Prostate gland (tissue), 2 donors: ENCODE data around the gene CLIP1. TPM values are rescaled to one million over a fixed set of nuclear protein-coding genes. Genes with fewer than 3 reads are reported as not detected.
"Not testable (repeated sequence)": the region's sequence is repeated elsewhere in the genome, so short reads cannot be mapped to it uniquely, and the experiment has no call there.

ENCODE experiments used
- DNase-seq: peaks from one replicate; pipeline ENCODE4 v3.0.0-alpha.2; 2019; ENCODE audit warnings: low spot score
- H3K27ac ChIP-seq, 2 donors: fragments of 200-600 bp; sonication (generic); 2 replicates each; pipeline ENCODE4 v1.5.1; 2017 to 2019
- H3K27me3 ChIP-seq: fragments of 200-600 bp; sonication (generic); replicated peaks from 2 replicates; pipeline ENCODE4 v1.5.1; 2019; ENCODE audit not compliant: insufficient read depth
- H3K36me3 ChIP-seq, 2 donors: fragments of 200-600 bp; sonication (generic); 1 replicate in 1 of 2; 2 replicates in 1 of 2; pipeline versions ENCODE4 v1.5.1 to v1.8.1; 2017 to 2019
- H3K4me1 ChIP-seq: fragments of 200-600 bp; sonication (generic); replicated peaks from 2 replicates; pipeline ENCODE4 v1.5.1; 2019
- H3K4me3 ChIP-seq, 2 donors: fragments of 200-600 bp; sonication (generic); 2 replicates each; pipeline ENCODE4 v1.5.1; 2017 to 2019
- H3K9me3 ChIP-seq: fragments of 200-600 bp; sonication (generic); 2 replicates; pipeline ENCODE4 v1.5.1; 2017
- POLR2A ChIP-seq: fragments of 450-650 bp; IDR thresholded peaks from one replicate; pipeline ENCODE4 v1.6.1; 2016; ENCODE audit warnings: antibody characterized with exemption, mild to moderate bottlenecking
- POLR2AphosphoS5 ChIP-seq: sonication (generic); formaldehyde crosslinking; IDR thresholded peaks from one replicate; pipeline ENCODE4 v1.6.1; 2017; ENCODE audit warnings: antibody characterized with exemption
- WGBS: methylation state at CpG from one replicate; pipeline ENCODE4 v1.1.5; 2018; 5-methylcytosine and 5-hydroxymethylcytosine counted together
- intact Hi-C: fragments of 100-400 bp; cut with DNase I; formaldehyde crosslinking; loops from one replicate; pipeline ENCODE4 v1.14.2; 2022
- total RNA-seq, 2 donors: library from RNA; depleted of rRNA; stranded (reverse); fragments of >200 nt; gene quantifications; one replicate each; pipeline ENCODE4 v1.1.0, GENCODE V29; 2016
- TF ChIP-seq, protein P1 (sequence below), 4 experiments: fragments of 200-600 bp in 2 of 4; fragments of 450-650 bp in 2 of 4; sonication (generic) in 2 of 4; IDR thresholded peaks; 1 replicate in 3 of 4; 2 replicates in 1 of 4; pipeline ENCODE4 v1.5.1; 2016 to 2019; ENCODE audit warnings: antibody characterized with exemption in 4 of 4, mild to moderate bottlenecking in 2 of 4, moderate library complexity in 2 of 4

CLIP1 gene
- total RNA-seq, 2 donors from 2014 or later = 59.9 to 84.1 TPM

DNA sequence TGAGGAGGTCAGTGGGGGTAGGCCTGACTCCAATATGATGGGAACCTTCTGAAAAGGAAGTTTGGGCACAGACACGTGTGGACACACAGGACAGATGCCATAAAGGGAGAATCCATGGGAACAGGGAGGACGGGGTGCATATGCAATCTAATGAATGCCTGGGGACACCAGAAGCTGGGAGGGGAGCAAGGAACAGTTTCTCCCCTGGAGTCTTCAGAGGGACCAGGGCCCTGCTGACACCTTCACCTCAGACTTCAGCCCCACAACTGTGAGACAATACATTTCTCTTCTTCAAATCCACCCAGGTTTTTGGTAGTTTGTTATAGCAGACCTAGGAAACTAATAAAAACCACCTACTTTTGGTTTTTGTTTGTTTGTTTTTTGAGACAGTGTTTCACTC is 35.2 kb upstream of the CLIP1 start:
- Histone ChIP-seq H3K4me3 (no peak overlapping the region), H3K9me3 (no peaks in the 10 kb centered on the region), H3K4me1 (no peaks in the 10 kb centered on the region), H3K36me3 (no peaks in the 10 kb centered on the region), H3K27me3 (no peaks in the 10 kb centered on the region), H3K27ac (no peak overlapping the region)
- no peak for DNase-seq
- intact Hi-C loops = no loop called here
- WGBS = 72% methylated on average over 2 of the region's 2 CpGs
- TF ChIP-seq POLR2AphosphoS5 (no peak), POLR2A (no peak)
- TF ChIP-seq, protein P1, sequence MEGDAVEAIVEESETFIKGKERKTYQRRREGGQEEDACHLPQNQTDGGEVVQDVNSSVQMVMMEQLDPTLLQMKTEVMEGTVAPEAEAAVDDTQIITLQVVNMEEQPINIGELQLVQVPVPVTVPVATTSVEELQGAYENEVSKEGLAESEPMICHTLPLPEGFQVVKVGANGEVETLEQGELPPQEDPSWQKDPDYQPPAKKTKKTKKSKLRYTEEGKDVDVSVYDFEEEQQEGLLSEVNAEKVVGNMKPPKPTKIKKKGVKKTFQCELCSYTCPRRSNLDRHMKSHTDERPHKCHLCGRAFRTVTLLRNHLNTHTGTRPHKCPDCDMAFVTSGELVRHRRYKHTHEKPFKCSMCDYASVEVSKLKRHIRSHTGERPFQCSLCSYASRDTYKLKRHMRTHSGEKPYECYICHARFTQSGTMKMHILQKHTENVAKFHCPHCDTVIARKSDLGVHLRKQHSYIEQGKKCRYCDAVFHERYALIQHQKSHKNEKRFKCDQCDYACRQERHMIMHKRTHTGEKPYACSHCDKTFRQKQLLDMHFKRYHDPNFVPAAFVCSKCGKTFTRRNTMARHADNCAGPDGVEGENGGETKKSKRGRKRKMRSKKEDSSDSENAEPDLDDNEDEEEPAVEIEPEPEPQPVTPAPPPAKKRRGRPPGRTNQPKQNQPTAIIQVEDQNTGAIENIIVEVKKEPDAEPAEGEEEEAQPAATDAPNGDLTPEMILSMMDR (IDR thresholded peaks at IDR 0.05) = no peak

DNA sequence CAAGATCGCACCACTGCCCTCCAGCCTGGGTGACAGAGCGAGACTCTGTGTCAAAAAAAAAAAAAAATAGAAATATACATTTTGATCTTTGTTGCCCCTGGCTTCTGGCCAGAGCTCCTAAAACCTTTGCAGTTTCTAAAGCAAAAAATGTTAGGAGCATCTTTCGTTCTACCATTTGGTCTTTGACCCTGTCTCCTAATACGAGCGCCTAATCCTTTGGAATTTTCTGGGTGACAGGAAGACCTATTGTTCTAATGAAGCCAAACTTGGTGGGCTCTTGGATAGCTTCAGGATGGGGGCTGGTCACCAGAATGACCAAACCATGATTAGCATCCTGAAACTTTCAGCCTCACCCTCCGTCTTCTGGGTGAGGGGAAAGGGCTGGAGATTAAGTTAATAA is 32.3 kb upstream of the CLIP1 start:
- Histone ChIP-seq H3K4me3 (no peak overlapping the region), H3K36me3 (no peaks in the 10 kb centered on the region), H3K27me3 (no peaks in the 10 kb centered on the region), H3K9me3 (no peaks in the 10 kb centered on the region), H3K4me1 (no peaks in the 10 kb centered on the region), H3K27ac (no peak overlapping the region)
- DNase-seq = no peak
- intact Hi-C loops = no loop called here
- TF ChIP-seq POLR2A (no peak), POLR2AphosphoS5 (no peak)
- TF ChIP-seq, protein P1 (IDR thresholded peaks at IDR 0.05) = no peak
- 67% methylated on average over 6 of the region's 6 CpGs for WGBS

DNA sequence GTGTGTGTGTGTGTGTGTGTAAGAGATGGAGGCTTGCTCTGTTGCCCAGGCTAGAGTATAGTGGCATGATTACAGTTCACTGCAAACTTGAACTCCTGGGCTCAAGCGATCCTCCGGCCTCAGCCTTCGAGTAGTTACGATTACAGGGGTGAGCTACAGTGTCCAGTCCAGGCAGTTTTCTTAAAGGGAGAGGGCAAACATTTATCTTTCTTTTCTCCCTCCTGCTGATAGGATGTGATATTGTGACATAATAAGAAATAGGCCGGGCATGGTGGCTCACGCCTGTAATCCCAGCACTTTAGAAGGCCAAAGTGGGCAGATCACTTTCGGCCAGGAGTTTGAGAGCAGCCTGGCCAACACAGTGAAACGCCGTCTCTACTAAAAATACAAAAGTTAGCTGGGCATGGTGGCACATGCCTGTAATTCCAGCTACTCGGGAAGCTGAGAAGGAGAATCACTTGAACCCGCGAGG is 31.8 kb upstream of the CLIP1 start:
- Histone ChIP-seq H3K4me3 (no peak overlapping the region), H3K4me1 (no peaks in the 10 kb centered on the region), H3K27ac (no peak overlapping the region), H3K9me3 (no peaks in the 10 kb centered on the region), H3K27me3 (no peaks in the 10 kb centered on the region), H3K36me3 (no peaks in the 10 kb centered on the region)
- DNase-seq = no peak
- TF ChIP-seq POLR2A (no peak), POLR2AphosphoS5 (no peak)
- TF ChIP-seq, protein P1 (IDR thresholded peaks at IDR 0.05) = no peak
- 85% methylated on average over 12 of the region's 12 CpGs for WGBS
- intact Hi-C loops = no loop called here

DNA sequence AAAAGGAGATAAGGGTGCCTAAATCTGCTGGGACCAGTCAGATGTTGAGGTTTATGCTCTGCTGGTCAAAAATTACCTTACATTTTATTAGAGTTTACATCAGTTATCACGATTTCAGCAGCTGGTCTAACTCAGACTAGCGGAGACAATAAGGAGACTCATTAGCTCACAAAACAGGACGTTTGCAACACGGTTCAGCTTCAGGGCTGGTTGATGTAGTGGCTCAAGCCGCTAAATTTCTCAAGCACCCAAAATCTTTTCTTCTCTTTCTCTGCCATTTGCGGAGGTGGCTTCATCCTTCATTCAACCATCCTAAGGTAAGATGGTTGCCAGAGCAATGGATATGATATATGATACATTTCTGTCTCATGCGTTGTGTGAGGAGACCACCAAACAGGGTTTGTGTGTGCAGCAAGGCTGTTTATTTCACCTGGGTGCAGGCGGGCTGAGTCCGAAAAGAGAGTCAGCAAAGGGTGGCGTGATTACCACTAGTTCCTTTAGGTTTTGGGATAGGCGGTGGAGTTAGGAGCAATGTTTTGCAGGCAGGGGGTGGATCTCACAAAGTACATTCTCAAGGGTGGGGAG is 30.3 kb upstream of the CLIP1 start:
- WGBS = 77% methylated on average over 11 of the region's 11 CpGs
- H3K4me1 ChIP-seq = no peaks in the 10 kb centered on the region

DNA sequence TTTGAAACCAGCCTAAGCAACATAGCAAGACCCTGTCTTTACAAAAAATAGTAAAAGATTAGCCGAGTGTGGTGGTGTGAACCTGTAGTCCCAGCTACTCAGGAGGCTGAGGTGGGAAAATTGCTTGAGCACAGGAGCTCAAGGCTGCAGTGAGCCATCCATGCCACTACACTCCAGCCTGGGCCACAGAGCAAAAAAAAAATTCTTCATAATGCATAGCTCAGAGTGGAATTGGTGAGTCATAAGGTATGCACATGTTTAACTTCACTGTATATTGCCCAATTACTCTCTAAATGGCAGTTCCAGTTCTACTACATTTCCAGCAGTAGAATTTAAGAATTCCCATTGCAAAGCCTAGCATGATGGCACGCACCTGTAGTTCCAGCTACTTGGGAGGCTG is 26.8 kb upstream of the CLIP1 start:
- Histone ChIP-seq H3K4me1 (no peaks in the 10 kb centered on the region), H3K27me3 (no peaks in the 10 kb centered on the region), H3K4me3 (no peak overlapping the region), H3K36me3 (no peaks in the 10 kb centered on the region), H3K9me3 (no peaks in the 10 kb centered on the region), H3K27ac (no peak overlapping the region)
- intact Hi-C loops = no loop called here
- 81% methylated on average over 2 of the region's 2 CpGs for whole genome bisulfite sequencing
- no peak for DNase-seq
- TF ChIP-seq POLR2AphosphoS5 (no peak), POLR2A (no peak)
- TF ChIP-seq, protein P1 (IDR thresholded peaks at IDR 0.05) = peak in 1 of 4 experiments; percentile 19

More for the DNA sequence above, 30.3 kb upstream of the CLIP1 start:
- TF ChIP-seq, protein P1 (IDR thresholded peaks at IDR 0.05) = no peak
- TF ChIP-seq POLR2A (no peak), POLR2AphosphoS5 (no peak)
- H3K27me3 ChIP-seq = no peaks in the 10 kb centered on the region
- no peaks in the 10 kb centered on the region for H3K36me3 ChIP-seq
- intact Hi-C loops = no loop called here
- H3K4me3 ChIP-seq = no peak overlapping the region
- no peaks in the 10 kb centered on the region for H3K9me3 ChIP-seq
- no peak overlapping the region for H3K27ac ChIP-seq
- DNase-seq = no peak

DNA sequence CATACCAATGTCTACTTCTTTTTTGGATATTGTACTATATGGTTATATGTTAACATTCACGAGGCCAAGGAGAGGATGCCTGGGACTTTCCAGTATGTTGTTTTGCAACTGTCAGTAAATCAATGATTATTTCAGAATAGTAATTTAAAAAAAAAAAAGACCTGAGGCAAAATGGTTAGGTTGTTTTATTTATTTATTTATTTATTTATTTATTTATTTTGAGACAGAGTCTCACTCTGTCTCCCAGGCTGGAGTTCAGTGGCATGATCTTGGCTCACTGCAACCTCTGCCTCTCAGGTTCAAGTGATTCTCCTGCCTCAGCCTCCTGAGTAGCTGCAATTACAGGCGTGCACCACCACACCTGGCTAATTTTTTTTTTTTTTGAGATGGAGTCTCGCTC is 25.4 kb upstream of the CLIP1 start:
- H3K36me3 ChIP-seq, intact Hi-C loops, H3K4me3 ChIP-seq, H3K4me1 ChIP-seq, DNase-seq, H3K27ac ChIP-seq, H3K9me3 ChIP-seq, H3K27me3 ChIP-seq: not testable (repeated sequence)
- 88% methylated on average over 3 of the region's 3 CpGs for WGBS

DNA sequence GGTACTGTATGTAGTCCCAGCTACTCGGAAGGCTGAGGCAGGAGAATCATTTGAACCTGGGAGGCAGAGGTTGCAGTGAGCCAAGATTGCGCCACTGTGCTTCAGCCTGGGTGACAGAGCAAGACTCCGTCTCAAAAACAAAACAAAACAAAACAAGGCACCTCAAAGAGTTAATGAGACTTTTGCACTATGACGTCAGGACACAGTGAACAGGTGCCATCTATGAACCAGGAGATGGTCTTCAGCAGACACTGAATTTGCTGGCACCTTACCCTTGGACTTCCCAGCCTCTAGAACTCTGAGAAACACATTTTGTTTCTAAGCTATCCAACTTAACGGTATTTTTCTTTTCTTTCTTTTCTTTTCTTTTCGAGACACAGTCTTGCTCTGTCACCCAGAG is 23.9 kb upstream of the CLIP1 start:
- 73% methylated on average over 6 of the region's 6 CpGs for WGBS

More for the DNA sequence above, 23.9 kb upstream of the CLIP1 start:
- intact Hi-C loops, H3K27ac ChIP-seq, H3K4me3 ChIP-seq, H3K27me3 ChIP-seq, H3K4me1 ChIP-seq, H3K9me3 ChIP-seq, DNase-seq, H3K36me3 ChIP-seq: not testable (repeated sequence)
